Muscle layer of colon (tissue), 2 donors: Measurements from ENCODE around the gene CCSER1.
"Not testable (repeated sequence)": the region's sequence is repeated elsewhere in the genome, so short reads cannot be mapped to it uniquely, and the experiment has no call there.

Experiments used
- H3K27ac ChIP-seq: one replicate; pipeline ENCODE4 v1.7.0; 2013; ENCODE audit warnings: low read depth, mild to moderate bottlenecking, low read length, moderate library complexity
- H3K27me3 ChIP-seq, 2 donors: one replicate each; pipeline ENCODE4 v1.7.0; 2013; ENCODE audit warnings: low read length in 2 of 2, mild to moderate bottlenecking in 2 of 2; ENCODE audit not compliant: insufficient read depth in 2 of 2, control insufficient read depth in 1 of 2
- H3K36me3 ChIP-seq: one replicate; pipeline ENCODE4 v1.7.0; 2013; ENCODE audit warnings: mild to moderate bottlenecking, low read length; ENCODE audit not compliant: insufficient read depth
- H3K4me1 ChIP-seq: one replicate; pipeline ENCODE4 v1.7.0; 2013; ENCODE audit warnings: mild to moderate bottlenecking, low read length; ENCODE audit not compliant: insufficient read depth
- H3K4me3 ChIP-seq, 2 donors: one replicate each; pipeline ENCODE4 v1.7.0; 2013; ENCODE audit warnings: low read length in 2 of 2, low read depth in 1 of 2, mild to moderate bottlenecking in 1 of 2, moderate library complexity in 1 of 2
- H3K9ac ChIP-seq: one replicate; pipeline ENCODE4 v1.7.0; 2013; ENCODE audit warnings: low read length
- H3K9me3 ChIP-seq: one replicate; pipeline ENCODE4 v1.7.0; 2013; ENCODE audit warnings: mild to moderate bottlenecking, low read length
- donor health status: abdominal sarcoma.
- donor health status: Adenocarcinoma of cecum.

Gene CCSER1

GRCh38 chr4:90889171-90889570 is 762.0 kb downstream of the CCSER1 start:
- H3K4me3 ChIP-seq, result no peak overlapping the region
- H3K36me3 ChIP-seq, result no peaks in the 10 kb centered on the region
- H3K9me3 ChIP-seq, result no peaks in the 10 kb centered on the region
- no peak overlapping the region for H3K27ac ChIP-seq
- H3K4me1 ChIP-seq, result no peaks in the 10 kb centered on the region
- H3K27me3 ChIP-seq, result no peaks in the 10 kb centered on the region
- no peak overlapping the region for H3K9ac ChIP-seq

GRCh38 chr4:90903413-90903812 is 776.2 kb downstream of the CCSER1 start:
- H3K4me1 ChIP-seq, H3K27ac ChIP-seq, H3K9ac ChIP-seq, H3K36me3 ChIP-seq, H3K4me3 ChIP-seq, H3K9me3 ChIP-seq, H3K27me3 ChIP-seq: not testable (repeated sequence)

- Histone ChIP-seq H3K9me3 (no peaks in the 10 kb centered on the region), H3K9ac (no peak overlapping the region), H3K4me3 (no peak overlapping the region), H3K4me1 (no peaks in the 10 kb centered on the region), H3K27ac (no peak overlapping the region), H3K36me3 (no peaks in the 10 kb centered on the region), H3K27me3 (no peaks in the 10 kb centered on the region)
Measured at GRCh38 chr4:90904021-90904420, 776.8 kb downstream of the CCSER1 start.

DNA sequence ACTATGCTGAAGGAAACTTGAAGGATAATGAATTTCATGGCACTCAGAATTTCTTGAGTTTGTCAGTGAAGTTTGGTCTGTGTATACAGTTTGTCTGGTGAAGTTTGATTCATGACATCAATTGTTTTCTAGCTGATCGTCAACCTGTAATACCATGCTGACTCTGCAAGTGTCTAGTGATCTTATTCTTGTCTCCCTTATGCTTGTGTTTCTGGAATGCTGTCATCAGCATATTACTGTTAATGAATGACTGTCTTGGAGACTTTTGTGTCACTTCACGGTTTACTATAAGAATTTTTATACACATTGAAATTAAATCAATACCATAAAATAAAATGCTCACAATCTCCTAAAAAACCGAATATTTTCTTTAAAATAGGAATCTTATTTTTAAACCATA is 779.0 kb downstream of the CCSER1 start:
- no peak overlapping the region for H3K9ac ChIP-seq
- H3K9me3 ChIP-seq, result no peaks in the 10 kb centered on the region
- no peak overlapping the region for H3K4me3 ChIP-seq
- H3K27me3 ChIP-seq, result no peaks in the 10 kb centered on the region
- no peaks in the 10 kb centered on the region for H3K36me3 ChIP-seq
- no peak overlapping the region for H3K27ac ChIP-seq
- no peaks in the 10 kb centered on the region for H3K4me1 ChIP-seq

DNA sequence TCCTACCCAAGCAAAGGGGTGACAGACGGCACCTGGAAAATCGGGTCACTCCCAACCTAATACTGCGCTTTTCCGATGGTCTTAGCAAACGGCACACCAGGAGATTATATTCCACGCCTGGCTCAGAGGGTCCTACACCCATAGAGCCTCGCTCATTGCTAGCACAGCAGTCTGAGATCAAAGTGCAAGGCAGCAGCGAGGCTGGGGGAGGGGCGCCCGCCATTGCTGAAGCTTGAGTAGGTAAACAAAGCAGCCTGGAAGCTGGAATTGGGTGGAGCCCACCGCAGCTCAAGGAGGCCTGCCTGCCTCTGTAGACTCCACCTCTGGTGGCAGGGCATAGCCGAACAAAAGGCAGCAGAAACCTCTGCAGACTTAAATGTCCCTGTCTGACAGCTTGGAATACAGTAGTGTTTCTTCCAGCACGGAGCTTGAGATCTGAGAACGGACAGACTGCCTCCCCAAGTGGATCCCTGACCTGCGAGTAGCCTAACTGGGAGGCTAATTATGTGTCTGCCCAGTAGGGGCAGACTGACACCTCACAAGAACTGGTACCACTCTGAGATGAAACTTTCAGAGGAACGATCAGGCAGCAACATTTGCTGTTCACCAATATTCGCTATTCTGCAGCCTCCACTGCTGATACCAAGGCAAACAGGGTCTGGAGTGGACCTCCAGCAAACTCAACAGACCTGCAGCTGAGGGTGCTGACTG is 784.7 kb downstream of the CCSER1 start:
- not testable (repeated sequence) for H3K9ac ChIP-seq, H3K36me3 ChIP-seq, H3K27ac ChIP-seq, H3K9me3 ChIP-seq, H3K27me3 ChIP-seq, H3K4me1 ChIP-seq, H3K4me3 ChIP-seq

- Histone ChIP-seq H3K36me3 (no peaks in the 10 kb centered on the region), H3K9me3 (no peaks in the 10 kb centered on the region), H3K4me1 (no peaks in the 10 kb centered on the region), H3K4me3 (no peak overlapping the region), H3K27ac (no peak overlapping the region), H3K9ac (no peak overlapping the region), H3K27me3 (no peaks in the 10 kb centered on the region)
Measured at GRCh38 chr4:90922174-90922573, 795.0 kb downstream of the CCSER1 start.

DNA sequence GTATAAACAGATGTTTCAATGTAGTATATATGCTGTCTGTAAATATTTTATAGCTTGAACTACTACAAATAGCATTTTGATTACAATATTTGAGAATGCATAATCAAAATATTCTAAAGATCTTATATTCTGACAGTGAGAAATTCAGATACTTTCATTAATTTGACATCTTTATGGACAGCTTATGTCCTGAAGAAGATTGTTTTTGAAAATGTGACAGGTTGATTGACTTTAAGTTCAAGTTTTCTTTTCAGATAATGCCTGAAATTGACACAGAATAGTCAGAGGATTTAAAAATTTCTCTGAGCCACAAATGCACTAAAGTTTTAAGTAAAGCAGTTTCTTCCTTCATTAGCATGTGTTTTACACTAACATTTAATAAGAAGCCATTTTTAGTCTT is 799.8 kb downstream of the CCSER1 start:
- no peaks in the 10 kb centered on the region for H3K4me1 ChIP-seq
- no peak overlapping the region for H3K27ac ChIP-seq
- no peaks in the 10 kb centered on the region for H3K27me3 ChIP-seq
- no peak overlapping the region for H3K9ac ChIP-seq
- H3K4me3 ChIP-seq, result no peak overlapping the region
- no peaks in the 10 kb centered on the region for H3K9me3 ChIP-seq
- H3K36me3 ChIP-seq, result no peaks in the 10 kb centered on the region

- H3K36me3 ChIP-seq, result no peaks in the 10 kb centered on the region
Measured at GRCh38 chr4:90943311-90943710, 816.1 kb downstream of the CCSER1 start.

DNA sequence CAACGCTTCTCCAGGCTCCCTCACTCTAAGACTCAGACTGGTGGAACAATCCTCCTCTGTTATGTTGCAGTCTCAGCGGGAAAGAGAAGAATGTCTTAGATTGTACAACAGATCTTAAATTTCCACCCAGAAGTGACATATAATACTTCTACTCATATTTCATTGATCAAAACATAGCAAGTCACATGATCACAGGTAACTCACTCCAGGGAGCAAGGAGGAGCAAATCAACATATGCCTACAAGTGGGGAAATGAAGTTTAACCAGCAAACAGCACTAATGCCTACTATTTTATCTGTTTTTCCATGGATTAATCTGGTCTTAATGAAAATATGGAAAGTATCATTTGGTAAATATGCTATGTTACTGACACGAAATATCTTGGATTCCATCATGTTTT is 819.8 kb downstream of the CCSER1 start:
- Histone ChIP-seq H3K4me1 (no peaks in the 10 kb centered on the region), H3K36me3 (no peaks in the 10 kb centered on the region), H3K27ac (no peak overlapping the region), H3K9ac (no peak overlapping the region), H3K27me3 (no peaks in the 10 kb centered on the region), H3K9me3 (no peaks in the 10 kb centered on the region), H3K4me3 (no peak overlapping the region)

More at GRCh38 chr4:90943311-90943710, 816.1 kb downstream of the CCSER1 start:
- H3K27me3 ChIP-seq, result no peaks in the 10 kb centered on the region
- H3K4me1 ChIP-seq, result no peaks in the 10 kb centered on the region
- H3K4me3 ChIP-seq, result no peak overlapping the region
- H3K9me3 ChIP-seq, result no peaks in the 10 kb centered on the region
- no peak overlapping the region for H3K27ac ChIP-seq
- no peak overlapping the region for H3K9ac ChIP-seq

GRCh38 chr4:90950385-90950841 is 823.2 kb downstream of the CCSER1 start:
- Histone ChIP-seq H3K4me3 (peak overlapping the region in 1 of 2 donors; percentile 15), H3K36me3 (no peaks in the 10 kb centered on the region), H3K9ac (no peak overlapping the region), H3K27me3 (no peaks in the 10 kb centered on the region), H3K27ac (no peak overlapping the region), H3K9me3 (no peaks in the 10 kb centered on the region), H3K4me1 (no peaks in the 10 kb centered on the region)

DNA sequence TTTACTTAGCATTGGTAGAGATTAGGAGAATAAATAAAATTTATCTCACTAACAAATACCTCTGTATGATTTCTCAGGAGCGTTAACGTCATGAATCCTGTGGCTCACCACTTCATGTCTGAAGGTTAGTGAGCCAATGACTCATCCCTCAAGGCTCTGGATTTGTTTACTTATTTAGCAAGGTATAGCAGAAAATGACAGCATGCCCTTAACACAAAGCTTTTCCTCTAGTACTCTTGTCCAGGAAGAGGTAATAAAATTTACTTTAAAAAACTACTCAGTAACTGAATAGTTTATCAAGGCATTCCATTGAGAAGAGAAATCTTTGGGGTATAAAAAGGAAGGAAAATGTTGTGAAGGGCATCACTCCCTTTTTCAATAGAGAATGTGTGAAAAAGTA is 823.8 kb downstream of the CCSER1 start:
- Histone ChIP-seq H3K4me3 (no peak overlapping the region), H3K9me3 (no peaks in the 10 kb centered on the region), H3K27me3 (no peaks in the 10 kb centered on the region), H3K27ac (no peak overlapping the region), H3K4me1 (no peaks in the 10 kb centered on the region), H3K9ac (no peak overlapping the region), H3K36me3 (no peaks in the 10 kb centered on the region)

DNA sequence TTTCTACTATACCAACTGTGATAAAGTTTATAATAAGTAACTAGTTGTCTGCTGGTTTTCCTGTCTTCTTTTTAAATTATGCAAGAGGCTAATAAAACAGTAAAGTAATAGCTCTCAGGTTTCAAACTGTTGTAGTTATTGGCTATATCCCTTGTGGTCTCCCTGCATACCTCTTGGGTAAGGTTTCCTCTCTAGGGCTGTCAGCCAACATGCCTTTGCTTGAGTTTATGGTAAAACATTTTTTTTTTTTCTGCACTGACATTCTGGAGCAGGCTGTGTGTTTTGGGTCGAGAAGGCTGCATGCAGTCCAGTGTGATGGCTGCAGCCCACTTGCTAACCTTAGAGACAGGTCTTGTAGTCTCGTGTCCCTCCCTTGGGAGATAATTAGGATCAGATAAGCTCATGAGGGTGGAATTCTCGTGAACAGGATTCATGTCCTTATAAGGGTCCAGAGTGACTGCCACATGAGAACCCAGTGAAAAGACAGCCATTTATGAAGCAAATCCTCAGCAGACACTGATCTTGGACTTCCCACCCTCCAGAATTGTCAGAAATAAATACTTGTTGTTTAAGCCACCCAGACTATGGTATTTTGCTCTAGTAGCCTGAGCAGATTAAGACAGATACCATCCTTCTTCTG is 831.2 kb downstream of the CCSER1 start:
- Histone ChIP-seq H3K9ac (no peak overlapping the region), H3K27ac (no peak overlapping the region), H3K4me1 (no peaks in the 10 kb centered on the region), H3K4me3 (no peak overlapping the region), H3K9me3 (no peaks in the 10 kb centered on the region), H3K27me3 (no peaks in the 10 kb centered on the region), H3K36me3 (no peaks in the 10 kb centered on the region)
